OCI-LY3 (cell line): ENCODE data around the gene MED10.

Experiments
- H2AFZ ChIP-seq: fragments of 200-600, 300-600 bp; shearing (Covaris generic); 2 replicates; pipeline ENCODE4 v1.6.0; 2014; ENCODE audit warnings: antibody characterized with exemption, low read depth, low read length
- H3K27ac ChIP-seq: fragments of 200-600, 300-600 bp; sonication (generic); 2 replicates; pipeline ENCODE4 v1.5.1; 2014; ENCODE audit warnings: mild to moderate bottlenecking, low read length, moderate library complexity, mixed read lengths
- H3K27me3 ChIP-seq: fragments of 200-600, 300-600 bp; sonication (generic); 2 replicates; pipeline ENCODE4 v1.6.1; 2014; ENCODE audit warnings: low read depth, low read length, mixed read lengths
- H3K36me3 ChIP-seq: fragments of 200-600, 300-600 bp; sonication (generic); replicated peaks from 2 replicates; pipeline ENCODE3; 2014; ENCODE audit warnings: low read depth, low read length, mixed read lengths
- H3K4me1 ChIP-seq: fragments of 300-600, 200-600 bp; sonication (generic); 2 replicates; pipeline ENCODE4 v1.6.1; 2014; ENCODE audit warnings: low read length, mixed read lengths
- H3K4me2 ChIP-seq: fragments of 200-600, 300-600 bp; sonication (generic); 2 replicates; pipeline ENCODE4 v1.6.1; 2014; ENCODE audit warnings: low read length, mixed read lengths
- H3K4me3 ChIP-seq: fragments of 300-600, 200-600 bp; sonication (generic); 2 replicates; pipeline ENCODE4 v1.5.1; 2014; ENCODE audit warnings: antibody characterized with exemption, mild to moderate bottlenecking, low read length, moderate library complexity
- H3K79me2 ChIP-seq: fragments of 300-600, 200-600 bp; shearing (Covaris generic); 2 replicates; pipeline ENCODE4 v1.6.1; 2014; ENCODE audit warnings: mild to moderate bottlenecking, low read length, mixed read lengths
- H3K9ac ChIP-seq: fragments of 300-600, 200-600 bp; shearing (Covaris generic); 2 replicates; pipeline ENCODE4 v1.6.0; 2014; ENCODE audit warnings: mild to moderate bottlenecking, low read length, moderate library complexity
- H3K9me3 ChIP-seq: fragments of 200-600, 300-600 bp; shearing (Covaris generic); 2 replicates; pipeline ENCODE4 v1.6.1; 2014; ENCODE audit warnings: low read length, mixed read lengths; ENCODE audit not compliant: insufficient read depth
- H4K20me1 ChIP-seq: fragments of 200-600, 300-600 bp; sonication (generic); 2 replicates; pipeline ENCODE4 v1.6.1; 2016; ENCODE audit warnings: low read length, mixed read lengths; ENCODE audit not compliant: insufficient read depth
- CTCF ChIP-seq: fragments of 200-600, 300-600 bp; sonication (generic); IDR thresholded peaks from 2 replicates; pipeline ENCODE4 v1.5.1; 2014; ENCODE audit warnings: antibody characterized with exemption, low read length, low read depth
- EZH2phosphoT487 ChIP-seq: fragments of 200-600 bp; shearing (Covaris generic); IDR thresholded peaks from 2 replicates; pipeline ENCODE4 v1.6.1; 2018; ENCODE audit warnings: antibody characterized with exemption, mixed run types, low read depth

MED10 gene

GRCh38 chr5:6423327-6424109, 45.2 kb upstream of the MED10 start:
- H4K20me1 ChIP-seq = no peaks in the 10 kb centered on the region
- no peaks in the 10 kb centered on the region for H3K4me1 ChIP-seq
- H3K9ac ChIP-seq = no peak overlapping the region
- H3K27ac ChIP-seq = no peak overlapping the region
- H3K4me2 ChIP-seq = no peak overlapping the region
- no peaks in the 10 kb centered on the region for H3K79me2 ChIP-seq
- no peak overlapping the region for H2AFZ ChIP-seq
- no peak for TF ChIP-seq CTCF
- TF ChIP-seq EZH2phosphoT487 = no peak
- H3K4me3 ChIP-seq = no peak overlapping the region
- H3K36me3 ChIP-seq = no peaks in the 10 kb centered on the region
- H3K27me3 ChIP-seq = no peaks in the 10 kb centered on the region
- no peaks in the 10 kb centered on the region for H3K9me3 ChIP-seq

GRCh38 chr5:6419340-6419852, 41.0 kb upstream of the MED10 start:
- Histone ChIP-seq H3K27me3 (no peaks in the 10 kb centered on the region), H2AFZ (no peak overlapping the region), H3K4me3 (no peak overlapping the region), H3K36me3 (no peaks in the 10 kb centered on the region), H3K9me3 (no peaks in the 10 kb centered on the region), H3K4me2 (no peak overlapping the region), H4K20me1 (no peaks in the 10 kb centered on the region), H3K27ac (no peak overlapping the region), H3K9ac (no peak overlapping the region), H3K4me1 (no peaks in the 10 kb centered on the region), H3K79me2 (no peaks in the 10 kb centered on the region)
- no peak for TF ChIP-seq EZH2phosphoT487
- no peak for TF ChIP-seq CTCF

- Histone ChIP-seq H3K9me3 (no peaks in the 10 kb centered on the region), H3K9ac (no peak overlapping the region), H3K79me2 (no peaks in the 10 kb centered on the region), H3K4me1 (no peaks in the 10 kb centered on the region), H3K4me2 (no peak overlapping the region), H3K27ac (no peak overlapping the region), H2AFZ (no peak overlapping the region), H3K4me3 (no peak overlapping the region), H4K20me1 (no peaks in the 10 kb centered on the region), H3K27me3 (no peaks in the 10 kb centered on the region), H3K36me3 (no peaks in the 10 kb centered on the region)
- TF ChIP-seq CTCF = no peak
- TF ChIP-seq EZH2phosphoT487 = no peak
Observed at GRCh38 chr5:6418679-6419276, 40.4 kb upstream of the MED10 start.

GRCh38 chr5:6417657-6418056, 39.3 kb upstream of the MED10 start:
- Histone ChIP-seq H3K9ac (no peak overlapping the region), H3K79me2 (no peaks in the 10 kb centered on the region), H3K4me2 (no peak overlapping the region), H3K4me1 (no peaks in the 10 kb centered on the region), H3K27me3 (peaks cover 6% of the 10 kb centered on the region), H3K27ac (no peak overlapping the region), H3K4me3 (no peak overlapping the region), H3K9me3 (no peaks in the 10 kb centered on the region), H4K20me1 (no peaks in the 10 kb centered on the region), H3K36me3 (no peaks in the 10 kb centered on the region), H2AFZ (no peak overlapping the region)
- TF ChIP-seq CTCF (no peak), EZH2phosphoT487 (no peak)
